Daoy (cell line): ENCODE data around the gene COBL. TPM values are rescaled to one million over a fixed set of nuclear protein-coding genes. Genes with fewer than 3 reads are reported as not detected.
A peak's percentile ranks its signal among the peaks of the same experiment; 100 is the strongest.

Experiments used
- DNase-seq: peaks from one replicate; pipeline ENCODE4 v3.0.0-alpha.2; 2015; ENCODE audit warnings: low read depth
- total RNA-seq: library from RNA; depleted of rRNA; stranded (reverse); fragments of >200 nt; shearing (Covaris generic); gene quantifications from 2 replicates; pipeline ENCODE4 v1.2.3, GENCODE V29; 2014

COBL gene
- total RNA-seq, 1 experiment from 2014 or later: 4.6 TPM

GRCh38 chr7:51079494-51079893 is 237.1 kb downstream of the COBL start:
- DNase-seq: no peak

DNA sequence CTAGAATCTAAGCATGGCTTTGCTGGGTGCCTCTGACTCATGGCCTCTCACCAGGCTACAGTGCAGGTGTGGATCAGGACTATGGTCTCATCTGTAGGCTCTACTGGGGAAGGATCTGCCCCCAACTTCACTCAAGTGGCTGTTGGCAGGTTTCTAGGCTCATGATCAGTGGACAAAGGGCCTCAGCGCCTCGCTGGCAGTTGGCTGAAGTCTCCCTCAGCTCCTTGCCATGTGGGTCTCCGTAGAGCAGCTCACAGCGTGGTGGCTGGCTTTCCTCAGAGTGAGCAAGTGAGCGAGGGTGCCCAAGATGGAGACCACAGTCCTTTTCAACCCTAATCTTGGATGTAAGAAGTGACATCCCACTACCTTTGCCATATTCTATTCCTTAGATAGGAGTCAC is 238.0 kb downstream of the COBL start:
- DNase-seq: no peak

DNA sequence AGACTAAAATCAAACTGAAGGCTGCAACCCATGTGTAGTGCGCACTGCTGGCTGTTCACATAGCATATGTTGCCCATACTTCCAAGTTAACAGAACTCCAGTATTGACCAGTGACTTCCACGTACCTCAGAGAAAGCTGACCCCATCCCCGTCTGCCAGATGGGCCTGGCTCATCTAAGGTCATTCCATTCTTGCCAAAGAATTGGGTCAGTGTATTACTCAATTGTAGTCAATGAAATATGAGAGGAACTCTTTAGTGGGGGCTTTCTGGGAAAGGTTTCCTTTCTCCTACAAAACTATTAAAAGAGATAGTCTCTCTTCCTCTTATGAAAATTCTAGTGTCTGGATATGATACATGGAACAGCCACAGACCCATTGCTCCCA is 238.6 kb downstream of the COBL start:
- no peak for DNase-seq

GRCh38 chr7:51077316-51077986 is 239.2 kb downstream of the COBL start:
- DNase-seq: no peak

- no peak for DNase-seq
Measured at GRCh38 chr7:51075681-51076580, 240.7 kb downstream of the COBL start.

DNA sequence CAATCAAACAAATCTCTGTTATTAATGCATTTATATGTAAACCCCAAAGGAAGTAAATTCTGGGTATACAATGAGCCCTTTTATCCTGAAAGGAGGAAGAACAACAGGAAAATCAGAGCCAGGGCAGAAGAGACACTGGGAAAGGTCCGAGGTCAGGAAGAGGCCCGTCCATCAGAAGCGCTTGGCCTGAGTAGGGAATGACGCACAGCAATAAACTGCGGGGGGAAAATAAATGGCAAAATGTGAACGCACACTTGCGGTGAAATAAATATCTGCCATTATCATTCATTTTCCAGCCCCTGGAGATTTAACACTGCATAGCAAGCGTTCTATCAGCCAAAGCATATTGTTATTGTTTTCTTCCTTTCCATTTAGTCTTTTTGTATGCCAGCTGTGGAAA is 243.4 kb downstream of the COBL start:
- no peak for DNase-seq

- no peak for DNase-seq
Measured at GRCh38 chr7:51072281-51072680, 244.3 kb downstream of the COBL start.

GRCh38 chr7:51071427-51071826 is 245.2 kb downstream of the COBL start:
- DNase-seq: no peak

- DNase-seq: peak; percentile 56
Measured at GRCh38 chr7:51070151-51070550, 246.5 kb downstream of the COBL start.

- DNase-seq: peak; percentile 72
Measured at GRCh38 chr7:51069411-51070083, 247.1 kb downstream of the COBL start.

DNA sequence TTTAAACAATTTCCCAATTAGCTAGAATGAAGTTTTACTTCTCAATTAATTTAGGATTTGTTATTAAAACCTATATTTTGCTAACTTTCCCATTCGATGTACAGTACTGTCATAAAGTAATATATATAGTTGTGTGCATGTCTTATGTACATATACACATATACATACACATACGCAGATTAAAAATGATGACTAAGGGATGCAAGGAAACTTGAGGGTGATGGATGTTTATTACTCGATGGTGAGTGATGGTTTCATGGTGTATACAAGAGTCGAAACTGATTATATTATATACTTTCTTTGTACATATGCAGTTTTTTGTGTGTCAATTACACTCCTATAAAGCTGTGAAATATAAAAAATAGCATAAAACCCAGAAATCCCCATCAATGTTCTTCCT is 248.2 kb downstream of the COBL start:
- DNase-seq: no peak

GRCh38 chr7:51067757-51068156 is 248.9 kb downstream of the COBL start:
- DNase-seq: peak; percentile 73

DNA sequence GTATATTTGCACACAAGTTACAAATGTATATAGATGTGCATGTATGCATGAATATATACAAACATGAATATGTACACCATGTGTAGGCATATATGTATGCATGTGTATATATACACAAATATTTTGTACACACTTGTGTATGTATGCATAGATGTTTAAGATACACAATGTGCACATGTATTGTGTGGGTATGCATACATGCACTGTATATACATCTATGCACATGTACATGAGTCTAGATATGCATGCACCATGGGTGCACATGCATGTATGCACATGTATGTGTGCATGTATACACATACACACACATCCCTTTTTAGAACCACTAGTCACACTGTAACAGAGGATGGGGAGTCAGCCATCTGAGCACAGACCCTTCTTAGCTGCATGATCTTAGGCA is 249.4 kb downstream of the COBL start:
- no peak for DNase-seq

DNA sequence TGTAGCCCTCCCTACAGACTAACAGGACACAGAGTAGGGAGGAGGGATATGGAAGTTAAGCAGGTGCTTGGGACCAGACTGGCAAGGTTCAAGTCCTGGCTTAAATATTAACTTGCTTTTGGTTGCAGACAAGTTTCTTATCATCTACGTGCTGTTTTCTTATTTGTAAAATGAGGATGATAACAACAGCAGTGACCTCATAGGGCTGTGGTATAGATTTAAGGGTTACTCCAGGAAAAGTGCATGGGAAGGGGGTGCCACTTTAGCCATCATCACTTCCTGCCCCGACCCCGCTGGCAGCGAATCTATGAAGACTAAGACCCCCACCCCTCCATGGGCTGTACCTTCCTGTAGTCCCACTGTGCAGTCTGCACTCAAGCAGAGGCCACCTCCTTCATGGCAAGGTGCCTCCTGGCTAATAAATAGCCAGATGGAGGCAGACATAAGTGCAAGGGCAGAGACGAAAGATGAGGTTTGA is 250.2 kb downstream of the COBL start:
- DNase-seq: no peak

- no peak for DNase-seq
Measured at GRCh38 chr7:51065766-51066165, 250.8 kb downstream of the COBL start.

GRCh38 chr7:51064688-51065087 is 251.9 kb downstream of the COBL start:
- no peak for DNase-seq

GRCh38 chr7:51062222-51062987 is 254.2 kb downstream of the COBL start:
- no peak for DNase-seq

GRCh38 chr7:51060536-51060935 is 256.1 kb downstream of the COBL start:
- DNase-seq: no peak

GRCh38 chr7:51059504-51060142 is 257.0 kb downstream of the COBL start:
- no peak for DNase-seq

DNA sequence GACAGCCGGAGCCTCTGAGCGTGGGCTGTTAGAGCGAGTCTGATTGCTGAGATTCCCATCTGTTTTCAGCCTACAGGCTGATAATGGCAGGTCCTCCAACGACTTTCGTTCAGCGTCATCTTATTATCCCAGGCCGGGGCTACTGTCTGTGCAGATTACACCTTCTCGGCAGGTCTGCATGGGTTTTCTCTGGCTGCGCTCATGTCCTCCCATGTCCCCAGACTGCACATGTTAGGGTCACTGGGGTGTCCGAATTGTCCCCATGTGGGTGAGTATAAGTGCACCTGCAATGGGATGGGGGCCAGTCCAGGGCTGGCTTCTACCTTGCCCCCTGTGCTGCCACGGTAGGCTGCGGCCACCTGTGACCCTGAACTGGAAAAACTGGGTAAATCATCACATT is 257.8 kb downstream of the COBL start:
- no peak for DNase-seq
